Thyroid gland (tissue), 4 donors: ENCODE results near the gene ETS1. TPM values are rescaled to one million over a fixed set of nuclear protein-coding genes. Genes with fewer than 3 reads are reported as not detected.

ENCODE experiments used
- DNase-seq, 2 donors: peaks; one replicate each; pipeline ENCODE4 v3.0.0-alpha.2; 2019
- H3K27ac ChIP-seq, 3 donors: fragments of 200-600 bp; sonication (generic); 1 replicate in 2 of 3; 2 replicates in 1 of 3; pipeline ENCODE4 v1.5.1; 2016 to 2019; ENCODE audit warnings: mild to moderate bottlenecking in 1 of 3, moderate library complexity in 1 of 3
- H3K27me3 ChIP-seq: fragments of 200-600 bp; sonication (generic); one replicate; pipeline ENCODE4 v1.5.1; 2019
- H3K36me3 ChIP-seq, 2 donors: fragments of 200-600 bp; sonication (generic); one replicate each; pipeline ENCODE4 v1.5.1; 2016 to 2019
- H3K4me1 ChIP-seq, 2 donors: fragments of 200-600 bp; sonication (generic); one replicate each; pipeline ENCODE4 v1.5.1; 2017 to 2019
- H3K4me3 ChIP-seq, 3 donors: fragments of 200-600 bp; sonication (generic); replicated peaks in 1 of 3; 1 replicate in 2 of 3; 2 replicates in 1 of 3; pipeline ENCODE4 v1.5.1; 2016; ENCODE audit warnings: mild to moderate bottlenecking in 1 of 3
- H3K9me3 ChIP-seq: fragments of 200-600 bp; sonication (generic); one replicate; pipeline ENCODE4 v1.5.1; 2017
- POLR2A ChIP-seq, 2 donors: fragments of 450-650 bp; IDR thresholded peaks; one replicate each; pipeline ENCODE4 v1.6.1; 2017; ENCODE audit warnings: antibody characterized with exemption in 2 of 2, mild to moderate bottlenecking in 2 of 2, moderate library complexity in 1 of 2
- WGBS, 2 donors: methylation state at CpG; one replicate each; pipeline ENCODE4 v1.1.5; 2017; 5-methylcytosine and 5-hydroxymethylcytosine counted together
- intact Hi-C: fragments of 100-400 bp; cut with DNase I; formaldehyde crosslinking; loops from one replicate; pipeline ENCODE4 v1.15.1; 2023
- total RNA-seq, 4 donors: library from RNA; depleted of rRNA; stranded (reverse); fragments of >200 nt; gene quantifications; one replicate each; pipeline ENCODE4 v1.2.3, GENCODE V29; 2016
- TF ChIP-seq, protein P1 (sequence below), 6 experiments: fragments of 200-600 bp in 3 of 6; fragments of 450-650 bp in 3 of 6; sonication (generic) in 3 of 6; IDR thresholded peaks; one replicate each; pipeline ENCODE4 v1.5.1; 2016 to 2019; ENCODE audit warnings: antibody characterized with exemption in 6 of 6, mild to moderate bottlenecking in 2 of 6, inconsistent platforms in 1 of 6, moderate library complexity in 1 of 6

ETS1 gene
- total RNA-seq, 4 donors from 2014 or later, result 38.4 to 79.4 (median 58.4) TPM

DNA sequence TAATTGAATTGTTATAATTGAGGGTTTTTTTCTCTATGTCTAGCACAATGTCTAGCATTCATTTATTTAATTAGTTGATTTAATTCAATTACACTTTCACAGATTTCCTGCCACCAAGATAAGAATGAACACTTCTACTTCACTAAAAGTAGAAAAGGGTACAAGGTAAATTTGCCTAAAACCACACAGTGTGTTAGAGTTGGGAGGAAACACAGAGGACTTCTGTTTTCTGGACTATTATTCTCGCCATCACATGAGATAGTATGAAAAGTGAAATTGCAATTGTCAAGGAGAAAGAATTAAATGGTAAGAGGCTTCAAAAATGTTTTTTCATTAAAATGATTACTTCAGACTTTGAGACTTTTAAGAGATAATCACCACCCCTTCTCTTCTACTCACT is 109.5 kb downstream of the ETS1 start:
- DNase-seq, result no peak
- Histone ChIP-seq H3K4me1 (peaks cover 34 to 68% of the 10 kb centered on the region in 2 donors), H3K27ac (peak overlapping the region in 1 of 3 donors; percentile 34), H3K4me3 (no peak overlapping the region), H3K36me3 (peaks cover 0 to 5% of the 10 kb centered on the region in 2 donors), H3K27me3 (no peaks in the 10 kb centered on the region), H3K9me3 (no peaks in the 10 kb centered on the region)
- TF ChIP-seq, protein P1, sequence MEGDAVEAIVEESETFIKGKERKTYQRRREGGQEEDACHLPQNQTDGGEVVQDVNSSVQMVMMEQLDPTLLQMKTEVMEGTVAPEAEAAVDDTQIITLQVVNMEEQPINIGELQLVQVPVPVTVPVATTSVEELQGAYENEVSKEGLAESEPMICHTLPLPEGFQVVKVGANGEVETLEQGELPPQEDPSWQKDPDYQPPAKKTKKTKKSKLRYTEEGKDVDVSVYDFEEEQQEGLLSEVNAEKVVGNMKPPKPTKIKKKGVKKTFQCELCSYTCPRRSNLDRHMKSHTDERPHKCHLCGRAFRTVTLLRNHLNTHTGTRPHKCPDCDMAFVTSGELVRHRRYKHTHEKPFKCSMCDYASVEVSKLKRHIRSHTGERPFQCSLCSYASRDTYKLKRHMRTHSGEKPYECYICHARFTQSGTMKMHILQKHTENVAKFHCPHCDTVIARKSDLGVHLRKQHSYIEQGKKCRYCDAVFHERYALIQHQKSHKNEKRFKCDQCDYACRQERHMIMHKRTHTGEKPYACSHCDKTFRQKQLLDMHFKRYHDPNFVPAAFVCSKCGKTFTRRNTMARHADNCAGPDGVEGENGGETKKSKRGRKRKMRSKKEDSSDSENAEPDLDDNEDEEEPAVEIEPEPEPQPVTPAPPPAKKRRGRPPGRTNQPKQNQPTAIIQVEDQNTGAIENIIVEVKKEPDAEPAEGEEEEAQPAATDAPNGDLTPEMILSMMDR (IDR thresholded peaks at IDR 0.05), result no peak
- TF ChIP-seq POLR2A (IDR thresholded peaks at IDR 0.05), result no peak
- WGBS, 2 donors, result 91 to 97% methylated on average over 1 of the region's 1 CpG
- intact Hi-C loops, result no loop called here

DNA sequence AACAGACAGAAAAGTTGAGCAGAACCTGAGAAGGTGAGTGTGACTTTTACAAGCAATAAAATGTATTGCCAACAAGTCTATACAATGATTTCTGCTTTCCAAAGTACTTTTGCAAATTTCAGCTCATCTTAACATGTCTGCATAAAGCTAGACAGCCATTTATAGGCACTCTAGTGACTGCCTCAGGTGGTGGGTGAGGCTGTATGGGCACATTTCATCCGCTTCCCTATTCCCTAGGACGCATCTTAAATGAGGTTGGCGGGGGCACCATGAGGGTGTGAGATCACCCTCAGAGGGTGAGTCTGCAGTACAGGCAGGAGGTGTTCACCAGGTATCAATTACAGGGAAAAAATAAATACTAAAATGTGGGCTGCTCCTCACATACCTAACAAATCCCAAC is 110.1 kb downstream of the ETS1 start:
- 90 to 98% methylated on average over 3 of the region's 3 CpGs for WGBS, 2 donors
- Histone ChIP-seq H3K9me3 (no peaks in the 10 kb centered on the region), H3K27ac (no peak overlapping the region), H3K36me3 (peaks cover 0 to 5% of the 10 kb centered on the region in 2 donors), H3K27me3 (no peaks in the 10 kb centered on the region), H3K4me3 (no peak overlapping the region), H3K4me1 (peaks cover 39 to 72% of the 10 kb centered on the region in 2 donors)
- intact Hi-C loops, result no loop called here
- TF ChIP-seq, protein P1 (IDR thresholded peaks at IDR 0.05), result no peak
- TF ChIP-seq POLR2A (IDR thresholded peaks at IDR 0.05), result no peak
- no peak for DNase-seq

DNA sequence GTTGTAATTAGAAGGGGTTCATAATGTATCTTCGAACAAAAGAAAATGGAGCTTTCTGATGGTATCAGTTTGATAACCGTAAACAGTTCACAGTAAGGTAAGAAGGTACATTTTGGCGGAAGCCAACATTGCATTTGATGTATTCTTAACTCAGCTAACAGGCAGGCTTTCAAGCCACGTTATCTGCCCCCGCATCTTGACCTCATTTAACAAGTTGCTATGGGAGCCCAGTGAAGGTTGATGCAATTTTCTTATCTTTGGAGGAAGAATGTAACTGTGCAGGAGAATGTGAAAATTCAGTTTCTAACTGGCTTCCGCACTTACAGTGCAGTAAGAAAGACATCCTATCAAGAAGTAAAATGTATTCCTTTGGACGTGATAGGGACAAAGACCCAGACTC is 110.6 kb downstream of the ETS1 start:
- Histone ChIP-seq H3K4me1 (peaks cover 44 to 78% of the 10 kb centered on the region in 2 donors), H3K36me3 (peaks cover 0 to 5% of the 10 kb centered on the region in 2 donors), H3K4me3 (no peak overlapping the region), H3K27me3 (no peaks in the 10 kb centered on the region), H3K9me3 (no peaks in the 10 kb centered on the region), H3K27ac (no peak overlapping the region)
- intact Hi-C loops, result no loop called here
- no peak for TF ChIP-seq POLR2A (IDR thresholded peaks at IDR 0.05)
- TF ChIP-seq, protein P1 (IDR thresholded peaks at IDR 0.05), result no peak
- no peak for DNase-seq
- 89 to 92% methylated on average over 7 of the region's 7 CpGs for WGBS, 2 donors

DNA sequence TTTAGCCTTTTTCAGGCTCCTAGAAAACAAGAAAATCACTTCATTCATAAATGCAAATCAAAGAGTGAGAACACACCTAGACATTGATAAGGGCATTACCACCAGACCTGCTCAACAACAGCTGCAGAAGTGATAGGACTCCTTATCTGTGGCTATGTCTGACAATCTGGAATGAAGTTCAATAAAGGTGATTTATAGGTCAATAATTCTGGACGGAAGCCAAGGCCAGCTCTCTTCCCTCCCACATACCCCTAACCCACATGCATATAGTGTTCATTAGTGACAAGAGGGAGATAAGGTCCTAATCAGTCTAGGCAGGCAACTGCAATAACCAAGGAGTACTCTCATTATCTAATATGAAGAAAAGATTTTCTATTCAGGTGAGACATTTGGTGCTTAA is 111.3 kb downstream of the ETS1 start:
- H3K36me3 ChIP-seq, result peaks cover 0 to 5% of the 10 kb centered on the region in 2 donors
- H3K9me3 ChIP-seq, result no peaks in the 10 kb centered on the region
- TF ChIP-seq POLR2A (IDR thresholded peaks at IDR 0.05), result no peak
- TF ChIP-seq, protein P1 (IDR thresholded peaks at IDR 0.05), result no peak
- no peak for DNase-seq
- no peak overlapping the region for H3K4me3 ChIP-seq
- WGBS, 2 donors, result 60 to 77% methylated on average over 1 of the region's 1 CpG
- peaks cover 51 to 84% of the 10 kb centered on the region in 2 donors for H3K4me1 ChIP-seq
- intact Hi-C loops, result no loop called here
- H3K27me3 ChIP-seq, result no peaks in the 10 kb centered on the region
- H3K27ac ChIP-seq, result peak overlapping the region in 2 of 3 donors; percentile 63 to 84

DNA sequence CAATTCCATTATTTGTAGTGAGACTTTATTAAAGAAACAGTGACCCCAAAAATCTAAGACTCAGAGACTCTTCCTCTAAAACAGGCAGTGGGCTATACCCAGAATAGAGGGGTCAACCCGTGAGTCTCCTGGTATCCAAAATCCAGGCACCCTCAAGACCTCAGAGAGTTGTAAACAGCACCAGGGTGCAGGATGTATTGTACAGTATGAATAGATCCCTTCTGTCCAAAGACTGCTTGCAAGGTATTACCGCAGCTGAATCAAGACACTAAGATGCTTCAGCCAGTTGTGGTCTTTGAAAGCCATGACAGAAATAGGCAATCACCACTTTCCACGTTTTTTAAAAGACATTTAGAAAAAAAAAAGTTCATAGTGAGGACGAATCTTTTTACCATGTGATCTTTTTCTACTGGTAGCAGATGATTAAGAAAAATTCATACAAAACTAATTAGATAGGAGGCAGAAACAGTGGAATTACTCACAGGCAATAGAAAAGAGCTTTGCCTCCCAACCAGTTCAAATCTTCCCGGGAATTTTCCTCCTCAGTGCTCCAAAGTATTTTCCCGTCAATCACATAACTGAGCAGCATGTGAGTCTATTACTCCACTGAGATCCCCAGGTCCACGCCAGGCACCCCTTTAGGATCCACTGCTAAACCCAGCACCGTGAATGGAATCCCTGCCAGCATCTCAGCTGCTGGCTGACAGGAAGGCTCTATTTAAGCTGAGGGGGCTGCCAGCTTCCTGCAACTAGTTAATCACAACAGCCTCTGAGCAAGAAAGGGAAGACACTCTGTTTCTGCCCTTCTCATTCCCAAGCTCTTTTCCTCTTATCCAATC is 113.1 kb downstream of the ETS1 start:
- no peak for DNase-seq
- Histone ChIP-seq H3K9me3 (no peaks in the 10 kb centered on the region), H3K27me3 (no peaks in the 10 kb centered on the region), H3K4me1 (peaks cover 52 to 71% of the 10 kb centered on the region in 2 donors), H3K27ac (peak overlapping the region; percentile 38 to 84 (median 63)), H3K4me3 (no peak overlapping the region), H3K36me3 (no peaks in the 10 kb centered on the region)
- intact Hi-C loops, result no loop called here
- TF ChIP-seq, protein P1 (IDR thresholded peaks at IDR 0.05), result no peak
- TF ChIP-seq POLR2A (IDR thresholded peaks at IDR 0.05), result no peak
- WGBS, 2 donors, result 56 to 81% methylated on average over 8 of the region's 8 CpGs
